AG08396 (cell line): ENCODE data around the gene AK5.

Experiments
- DNase-seq: peaks from one replicate; pipeline ENCODE4 v3.0.0; 2012; ENCODE audit warnings: low spot score, mixed read lengths

The AK5 gene

DNA sequence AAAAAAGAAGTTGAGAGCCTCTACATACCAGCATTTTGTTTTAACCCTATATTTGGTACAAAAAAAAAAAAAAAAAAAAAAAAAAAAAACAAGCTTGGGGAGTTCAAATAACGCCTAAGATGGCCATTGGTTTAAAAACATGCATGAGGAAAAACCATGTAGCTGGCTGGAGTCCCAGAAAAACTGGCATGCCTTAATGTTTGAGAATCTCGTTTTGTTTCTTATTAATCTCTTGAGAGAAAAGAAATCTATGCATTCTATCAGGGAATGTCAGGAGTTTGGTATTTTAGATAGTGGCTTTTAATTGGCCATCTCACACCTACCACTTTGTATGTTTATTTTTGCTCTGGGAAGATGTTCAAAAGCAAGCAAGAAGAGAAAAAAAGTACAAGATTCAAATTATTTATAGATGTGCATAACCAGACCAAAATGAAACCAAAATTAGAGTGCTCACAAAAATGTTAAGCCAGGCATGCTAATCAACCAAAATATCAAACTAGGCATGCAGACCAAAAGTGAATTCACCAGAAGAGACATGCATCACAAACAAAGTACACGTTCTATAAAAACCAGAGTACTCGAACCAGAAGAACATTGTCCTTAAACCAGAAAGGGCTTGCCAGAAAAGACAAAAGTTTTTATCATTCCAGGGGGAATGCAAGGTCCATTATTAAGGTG lies 156.6 kb downstream of the AK5 start:
- DNase-seq = peak; percentile 23

DNA sequence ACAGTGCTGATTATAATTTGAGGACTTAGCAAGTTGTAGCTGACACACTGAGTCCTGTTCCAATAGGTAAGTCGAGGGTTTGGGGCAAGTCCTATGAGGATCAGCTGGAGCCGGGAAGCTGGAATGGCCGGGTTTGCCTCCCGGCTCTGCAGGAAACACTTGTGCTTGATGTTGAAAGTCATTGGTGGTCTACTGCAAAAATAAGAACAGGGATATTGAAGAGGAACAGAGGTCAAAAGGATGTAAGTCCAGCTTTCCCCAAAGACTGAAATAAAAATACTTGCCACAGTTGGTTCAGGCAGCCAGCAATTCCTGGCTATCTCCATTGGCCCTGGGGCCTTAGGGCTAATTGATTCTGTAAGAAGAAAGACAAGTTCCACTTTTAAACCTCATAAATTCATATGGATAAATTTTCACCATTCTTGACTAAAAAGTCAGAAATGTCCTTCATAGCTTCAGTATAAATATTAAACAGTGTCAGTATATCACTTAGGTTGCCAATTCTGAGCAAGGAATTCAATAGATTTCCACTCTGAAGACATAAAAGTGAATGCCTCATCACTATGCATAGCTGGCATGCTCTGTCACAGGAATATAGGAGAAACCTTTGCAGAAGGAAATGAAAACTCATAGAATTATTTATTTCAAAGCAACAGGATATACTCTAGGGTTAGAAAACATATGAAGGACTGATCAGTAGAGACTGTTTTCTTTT lies 165.2 kb downstream of the AK5 start:
- DNase-seq = no peak

DNA sequence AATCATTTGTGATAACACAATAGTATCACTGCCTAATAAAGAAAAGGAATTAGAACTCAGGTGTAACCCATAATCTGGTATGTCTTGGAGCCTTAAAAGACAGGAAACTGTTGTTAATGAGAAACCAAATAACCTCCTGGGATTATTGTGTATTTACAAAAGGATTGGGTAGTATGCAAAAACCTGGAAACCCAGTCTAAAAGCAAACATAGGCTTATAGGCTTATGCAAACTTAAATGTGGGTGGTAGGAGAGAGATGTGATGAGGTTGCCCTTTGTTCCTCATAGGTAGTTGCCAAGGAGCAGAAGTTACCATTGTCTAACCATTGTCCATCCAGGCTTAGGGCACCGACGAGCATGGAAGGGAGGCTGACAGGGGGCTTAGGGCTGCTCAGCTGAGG lies 165.8 kb downstream of the AK5 start:
- DNase-seq = no peak

DNA sequence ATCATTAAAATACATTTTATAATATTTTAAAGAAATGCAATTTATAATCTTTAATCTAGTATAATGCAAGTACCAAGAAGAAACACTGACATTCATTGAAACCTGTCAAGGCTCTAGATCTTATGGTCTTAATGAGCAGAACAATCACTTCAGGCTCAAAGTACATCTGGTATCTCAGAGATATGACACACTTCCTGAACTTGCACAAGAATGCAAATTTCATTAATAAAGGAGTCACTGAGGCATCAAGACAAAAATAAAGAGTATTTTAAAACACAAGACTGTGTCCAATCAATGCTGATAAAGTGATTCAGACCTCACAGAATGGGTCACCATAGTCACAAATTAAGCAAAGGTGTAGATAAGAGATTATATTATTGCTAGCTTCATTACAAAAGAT lies 178.1 kb downstream of the AK5 start:
- no peak for DNase-seq

DNA sequence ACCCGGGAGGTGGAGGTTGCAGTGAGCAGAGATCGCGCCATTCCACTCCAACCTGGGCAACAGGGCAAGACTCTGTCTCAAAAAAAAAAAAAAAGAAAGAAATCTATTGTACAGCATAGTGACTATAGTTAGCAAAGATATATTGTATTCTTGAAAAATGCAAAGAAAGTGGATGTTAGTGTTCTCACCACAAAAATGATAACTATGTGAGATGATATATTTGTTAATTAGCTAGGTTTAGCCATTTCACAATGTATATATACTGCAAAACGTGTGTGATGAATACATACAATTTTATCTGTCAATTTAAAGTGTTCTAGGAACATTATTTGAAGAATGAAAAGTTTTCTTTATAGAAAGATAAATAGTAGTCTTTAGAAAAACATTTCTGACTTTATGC lies 179.9 kb downstream of the AK5 start:
- DNase-seq = no peak

DNA sequence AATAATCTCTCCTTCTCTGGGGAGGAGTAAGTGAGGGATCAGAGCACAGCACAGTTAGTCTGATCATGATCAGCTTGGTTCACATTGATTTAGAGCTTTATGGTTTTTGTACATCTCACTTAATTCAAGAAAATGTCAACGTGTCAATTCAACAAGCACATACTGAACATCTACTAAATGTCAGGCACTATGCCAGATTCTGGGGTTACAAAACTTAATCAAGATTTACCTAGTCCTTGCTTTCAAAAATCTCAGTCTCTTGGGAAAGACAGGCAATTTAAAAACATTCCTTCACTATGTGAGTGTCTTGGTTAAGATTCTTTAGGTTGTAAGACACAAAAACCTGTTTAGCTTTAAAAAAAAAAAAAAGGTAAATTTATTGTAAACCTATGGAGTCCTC lies 181.4 kb downstream of the AK5 start:
- DNase-seq = no peak

DNA sequence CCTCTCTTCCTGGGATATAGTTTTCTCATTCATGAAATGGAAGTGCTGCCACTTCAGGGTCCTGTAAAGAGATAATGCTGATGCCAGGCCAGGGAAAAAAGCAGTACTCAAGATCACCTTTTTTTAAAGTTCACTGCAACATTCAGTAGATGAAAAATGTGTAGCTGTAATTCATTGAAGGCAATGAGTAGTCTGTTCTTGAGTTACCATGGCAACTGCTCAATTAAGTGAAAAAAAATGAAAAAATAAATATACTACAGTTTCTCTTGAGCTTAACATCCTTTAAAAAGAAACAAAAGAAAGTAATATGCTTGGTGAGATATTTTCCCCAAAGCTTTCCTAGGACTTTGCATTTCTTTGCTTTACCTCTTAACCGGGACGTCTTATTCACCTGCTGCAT lies 183.3 kb downstream of the AK5 start:
- no peak for DNase-seq

DNA sequence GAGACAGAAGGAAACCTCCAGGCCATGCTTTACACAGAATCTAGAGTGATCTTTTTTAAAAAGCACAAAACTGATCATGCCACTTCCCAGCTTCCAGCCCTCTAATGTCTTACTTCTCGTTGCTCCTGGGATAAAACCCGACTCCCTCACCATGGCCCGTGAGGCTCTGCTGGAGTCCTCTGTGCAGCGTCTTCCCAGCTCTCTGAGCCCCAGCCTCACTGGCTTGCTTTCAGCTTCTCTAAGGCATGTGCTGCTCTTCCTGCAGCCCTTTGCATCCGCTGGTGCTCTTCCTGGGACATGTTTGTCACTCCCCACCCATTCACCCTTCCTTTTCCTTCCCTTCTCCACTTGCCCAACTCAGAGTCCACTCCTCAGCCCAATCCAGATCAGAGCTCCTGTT lies 184.1 kb downstream of the AK5 start:
- no peak for DNase-seq

DNA sequence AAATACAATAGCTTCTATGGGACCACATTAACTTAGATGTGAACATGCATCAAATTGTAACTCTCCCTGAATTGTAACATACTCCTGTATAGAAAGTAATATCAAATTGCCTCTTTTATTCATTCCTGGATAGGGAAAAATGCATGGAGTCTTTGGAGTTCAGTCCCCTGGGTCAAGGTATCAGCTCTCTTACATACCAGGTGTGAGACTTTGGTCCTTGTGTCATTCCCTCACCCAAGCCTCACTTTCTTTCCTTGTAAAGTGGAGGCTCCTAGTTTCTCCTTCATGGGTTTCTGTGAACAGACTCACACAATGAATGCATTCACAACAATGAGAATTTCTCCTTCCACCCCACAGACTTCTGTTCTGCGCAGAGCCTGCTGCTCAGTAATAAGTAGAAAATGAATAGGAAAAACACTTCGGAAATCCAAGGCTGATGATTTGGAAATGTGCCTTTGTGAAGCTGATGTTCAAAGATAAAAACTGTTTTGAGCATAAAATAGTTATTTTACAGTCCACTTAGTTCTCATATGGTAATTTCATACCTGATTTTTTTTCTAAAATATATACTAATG lies 185.3 kb downstream of the AK5 start:
- DNase-seq = no peak

DNA sequence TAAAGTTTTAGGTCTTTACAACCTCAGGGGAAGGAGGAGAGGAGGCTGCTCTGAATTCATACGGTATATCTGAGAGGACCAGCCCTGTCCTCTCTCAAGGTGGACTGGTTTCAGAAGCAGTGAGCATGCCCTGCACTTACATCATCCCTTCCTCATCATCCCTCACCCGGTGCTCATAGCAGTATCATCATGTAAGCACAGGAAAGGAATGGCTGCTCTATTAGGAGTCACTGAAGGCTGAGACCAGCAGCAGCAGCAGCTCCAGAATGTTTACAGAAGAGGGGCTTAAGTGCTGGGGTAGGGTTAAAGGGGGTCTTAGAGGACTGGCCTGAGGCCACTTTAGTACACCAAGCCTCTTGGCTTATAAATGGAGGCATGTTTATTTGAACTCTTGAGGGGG lies 185.9 kb downstream of the AK5 start:
- peak; percentile 14 for DNase-seq

DNA sequence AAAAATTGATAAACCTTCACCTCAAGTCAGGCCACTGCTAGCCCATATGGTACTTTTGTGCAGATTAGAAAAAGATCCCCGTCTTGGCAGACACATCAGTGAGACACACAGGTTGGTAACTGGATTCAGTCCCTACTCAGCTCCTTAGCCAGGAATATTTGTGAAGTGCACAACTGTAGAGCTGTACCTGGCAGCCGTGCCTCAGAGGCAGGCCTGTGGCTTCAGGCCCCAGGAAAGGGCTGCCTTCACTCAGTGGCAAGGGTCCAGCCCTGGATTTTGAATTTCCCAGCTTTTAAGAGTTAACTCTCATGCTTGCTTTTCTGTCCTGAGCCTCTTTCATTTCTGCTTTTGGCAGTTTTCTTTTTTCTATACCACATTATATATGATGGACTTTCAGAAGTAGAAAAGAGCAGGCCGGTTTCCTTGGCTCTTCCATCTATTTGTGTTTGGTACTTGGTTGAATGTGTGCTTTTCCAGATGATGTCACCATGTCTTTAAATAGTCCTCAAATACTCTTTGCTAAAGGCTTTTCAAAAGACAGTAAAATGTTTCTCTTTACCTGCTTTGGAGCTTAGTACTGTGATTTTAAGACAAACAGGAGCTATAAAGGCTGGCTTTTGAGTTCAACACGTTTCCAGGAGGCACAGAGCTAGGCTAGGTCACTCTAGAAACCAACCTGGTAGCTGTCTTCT lies 186.6 kb downstream of the AK5 start:
- no peak for DNase-seq

DNA sequence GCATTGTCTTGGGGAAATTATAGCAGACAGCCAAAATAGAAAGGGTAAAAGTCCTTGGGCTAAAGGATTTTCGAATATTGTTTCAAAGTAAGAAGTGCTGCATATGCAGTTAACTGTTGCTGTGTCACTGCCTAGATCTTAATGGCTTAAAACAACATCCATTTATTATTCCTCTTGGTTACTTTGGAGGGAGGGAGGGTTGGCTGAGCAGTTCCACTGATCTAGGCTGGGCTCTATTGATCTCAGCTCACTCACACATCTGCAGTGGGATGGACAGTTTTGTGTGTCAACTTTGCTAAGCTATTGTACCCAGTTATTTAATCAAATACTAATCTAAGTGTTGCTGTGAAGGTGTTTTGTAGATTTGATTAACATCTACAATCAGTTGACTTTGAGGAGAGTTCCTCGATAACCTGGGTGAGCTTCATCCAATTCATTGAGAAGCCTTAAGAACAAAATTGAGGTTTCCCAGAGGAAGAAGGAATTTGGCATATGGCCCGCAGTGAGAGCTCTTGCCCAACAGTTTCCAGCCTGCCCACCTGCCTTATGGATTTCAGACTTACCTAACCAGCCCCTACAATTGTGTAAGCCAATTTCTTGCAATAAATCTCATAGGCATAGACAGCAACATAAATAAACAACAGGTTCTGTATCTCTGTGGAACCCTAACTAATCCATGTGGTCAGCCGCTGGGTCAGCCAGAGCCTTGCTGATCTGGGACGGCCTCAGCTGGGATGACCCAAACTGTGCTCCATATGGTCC lies 187.3 kb downstream of the AK5 start:
- DNase-seq = no peak

DNA sequence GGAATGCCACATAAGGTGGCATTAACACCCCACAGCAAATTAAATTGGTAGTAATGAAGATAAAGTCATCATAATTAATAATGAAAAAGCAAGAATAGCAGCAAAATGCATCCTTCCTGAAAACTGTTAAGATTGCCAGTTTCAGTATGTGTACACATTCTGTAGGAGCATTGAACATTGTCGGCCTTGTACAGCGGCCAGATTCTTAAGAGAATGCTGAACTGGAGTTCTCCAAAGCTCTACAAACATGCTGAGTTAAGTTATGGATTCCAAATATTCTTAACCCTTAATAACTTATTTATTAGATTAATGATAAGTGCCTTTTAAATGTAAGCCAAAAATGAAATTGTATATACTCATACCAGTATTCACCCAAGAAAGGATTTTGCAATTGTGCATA lies 189.9 kb downstream of the AK5 start:
- DNase-seq = no peak

DNA sequence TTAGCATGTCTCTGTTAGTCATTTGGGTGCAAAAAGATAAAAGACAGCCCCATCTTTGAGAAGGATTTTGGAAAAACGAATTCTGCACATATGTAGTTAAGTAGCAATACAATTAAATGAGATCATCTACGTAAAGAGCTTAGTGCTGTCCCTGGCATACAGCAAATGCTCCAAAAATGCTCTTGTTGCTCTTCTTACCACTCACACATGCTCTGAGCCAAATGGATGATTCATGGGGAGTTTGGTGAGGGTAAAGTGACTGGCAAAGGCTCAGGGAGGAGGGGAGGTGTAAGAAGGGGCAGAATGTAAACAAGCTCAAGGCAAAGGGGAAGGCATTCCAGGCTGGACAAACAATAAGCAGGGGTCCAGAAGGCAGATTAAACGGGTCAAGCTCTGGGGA lies 191.9 kb downstream of the AK5 start:
- DNase-seq = peak; percentile 64

DNA sequence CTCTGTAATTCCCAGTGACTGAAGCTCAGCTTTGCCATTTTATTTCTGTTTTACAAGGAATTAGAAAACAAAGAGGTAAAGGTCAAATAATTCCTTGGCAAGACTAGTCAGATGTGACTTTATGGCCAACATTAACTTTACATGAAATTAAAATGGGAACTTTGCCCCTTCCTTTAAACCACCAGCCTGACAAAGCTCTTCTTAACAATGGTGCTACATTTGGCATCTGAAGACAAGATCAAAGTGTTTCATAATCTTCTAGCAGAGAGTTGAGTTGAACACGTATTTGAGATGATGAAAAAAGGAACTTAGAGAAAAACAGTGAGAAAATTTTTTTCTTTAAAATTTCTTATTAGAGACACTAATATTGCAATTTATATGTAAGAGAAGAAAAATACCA lies 193.8 kb downstream of the AK5 start:
- no peak for DNase-seq

DNA sequence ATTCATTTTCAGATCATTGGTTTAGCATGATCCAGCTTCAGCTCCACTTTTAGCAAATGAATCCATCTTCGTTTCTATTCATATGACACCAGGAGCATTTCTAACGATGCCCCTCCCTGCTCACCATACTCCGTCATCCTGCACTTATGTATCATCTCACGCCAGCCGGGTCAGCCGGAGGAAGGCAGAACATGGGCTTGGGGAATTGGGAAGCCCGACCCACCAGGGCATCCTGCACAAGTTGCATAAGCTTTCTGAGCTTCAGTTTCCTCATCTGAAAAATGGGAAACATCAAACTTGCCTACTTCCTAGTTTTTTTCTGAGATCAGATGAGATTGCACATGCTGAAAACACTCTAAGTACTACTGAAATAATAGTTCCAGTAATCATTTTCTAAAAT lies 194.7 kb downstream of the AK5 start:
- DNase-seq = no peak

DNA sequence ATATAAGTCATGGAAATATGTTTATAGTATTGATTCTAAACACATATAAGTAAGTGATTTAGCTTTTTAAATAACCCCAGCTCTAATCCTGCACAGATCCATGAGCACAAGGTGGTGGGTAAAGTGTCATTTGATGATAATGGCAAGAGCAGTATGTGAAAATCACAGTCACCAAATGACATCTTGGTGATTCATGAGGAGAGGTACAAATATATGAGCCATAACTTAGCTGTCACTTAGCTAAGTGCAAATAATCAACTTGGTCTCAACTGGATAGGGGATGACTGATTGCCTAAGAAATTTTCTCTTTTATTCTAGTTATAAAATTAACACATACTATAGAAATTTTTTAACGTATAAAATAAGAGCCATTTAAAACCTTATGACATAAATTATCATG lies 202.5 kb downstream of the AK5 start:
- no peak for DNase-seq

DNA sequence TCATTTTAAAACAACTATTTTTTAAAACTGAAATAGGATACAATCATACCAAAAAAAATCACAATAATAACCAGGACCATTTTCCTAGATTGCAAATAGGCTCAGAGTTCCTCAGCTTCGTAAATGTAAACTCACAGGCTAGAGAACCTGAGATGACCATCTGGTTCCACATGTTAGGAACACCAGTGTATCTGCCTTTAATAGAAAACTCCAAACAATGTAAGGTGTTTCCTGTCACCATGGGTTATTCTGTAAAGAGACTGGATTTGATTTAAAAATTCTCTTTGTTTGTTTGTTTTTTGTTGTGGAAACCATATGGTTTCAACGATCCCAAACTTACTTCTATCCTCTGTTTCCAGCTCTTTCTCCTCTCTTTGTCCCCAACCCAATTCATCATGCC lies 203.1 kb downstream of the AK5 start:
- DNase-seq = no peak

DNA sequence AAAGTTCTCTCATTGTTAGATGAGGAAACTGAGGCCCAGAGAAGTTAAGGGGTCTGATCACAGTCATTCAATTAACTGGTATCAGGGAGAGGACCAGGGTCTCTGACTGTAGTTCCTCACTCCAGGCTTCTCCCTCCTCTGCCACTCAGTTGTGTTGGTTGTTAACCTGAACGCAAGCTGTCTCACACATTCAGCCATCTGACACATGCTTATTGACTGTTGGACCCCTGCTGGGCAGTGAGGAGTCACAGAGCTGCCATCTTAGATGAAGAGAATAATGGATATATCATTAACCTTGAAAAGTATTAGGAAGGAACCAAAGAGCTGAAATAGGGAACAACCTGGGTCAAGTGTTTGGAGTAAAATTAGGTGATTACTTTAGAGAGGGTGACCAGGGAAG lies 205.8 kb downstream of the AK5 start:
- no peak for DNase-seq

DNA sequence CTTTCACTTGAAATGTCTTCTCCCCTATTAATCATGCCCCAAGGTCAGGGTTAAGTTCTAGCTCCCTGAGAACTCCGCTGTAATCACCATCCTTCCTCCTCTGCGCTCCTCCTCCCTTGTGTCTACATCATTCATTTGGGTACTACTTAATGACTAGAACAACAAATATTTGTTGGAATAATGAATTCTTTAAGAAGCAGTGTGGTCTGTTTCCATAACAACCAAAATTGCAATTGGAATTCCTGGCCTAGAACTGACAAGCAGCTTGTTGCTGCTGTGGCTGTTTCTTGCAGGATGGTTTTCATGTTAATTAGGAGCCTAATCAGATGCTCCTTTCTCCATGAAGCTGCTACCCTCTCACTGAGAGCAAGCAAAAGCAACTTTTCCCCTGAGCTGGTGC lies 208.1 kb downstream of the AK5 start:
- DNase-seq = no peak

DNA sequence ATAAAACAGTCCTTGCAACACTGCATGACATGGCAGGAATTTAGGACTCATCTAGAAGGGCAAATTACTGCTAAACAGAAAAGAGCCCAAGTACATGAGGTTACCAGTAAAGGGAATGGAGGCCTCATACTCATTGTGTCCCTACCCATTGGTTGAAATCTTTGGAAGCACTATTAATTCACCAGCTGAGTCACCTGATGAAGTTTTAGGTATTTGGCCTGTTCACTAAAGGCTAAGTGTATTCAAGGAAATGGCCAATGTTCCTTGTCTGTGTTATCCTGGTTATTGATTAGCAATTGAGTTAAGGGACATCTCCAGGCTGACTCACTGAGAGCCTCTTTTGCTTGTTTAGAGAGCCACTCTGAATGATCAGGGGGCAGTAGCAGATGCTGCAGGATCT lies 212.2 kb downstream of the AK5 start:
- no peak for DNase-seq

DNA sequence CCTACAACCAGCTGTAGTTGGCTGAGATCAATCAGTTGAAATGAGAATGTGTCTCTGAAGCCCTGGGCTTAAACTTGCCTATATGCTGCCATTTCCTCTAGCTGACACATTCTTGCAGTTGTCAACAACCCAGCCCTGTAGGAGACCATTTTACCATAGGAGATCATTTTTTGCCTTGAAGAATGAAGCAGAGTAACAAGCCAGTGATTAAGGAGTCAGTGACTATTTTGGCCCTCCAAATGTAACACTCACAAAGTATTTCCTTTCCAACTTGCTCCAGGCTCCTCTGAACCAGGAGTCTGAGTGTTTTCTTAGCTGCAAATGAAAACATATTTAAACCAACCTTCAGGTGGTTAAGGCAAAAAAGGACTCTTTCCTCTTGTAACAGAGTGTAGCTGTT lies 217.1 kb downstream of the AK5 start:
- DNase-seq = no peak
